GM21447 (cell line): Measurements from ENCODE around the gene CTRB1.

ENCODE experiments used
- ATAC-seq: cut with Tn5 transposase; IDR thresholded peaks from one replicate; pipeline ENCODE4 v1.9.1; 2021; ENCODE audit not compliant: unreplicated experiment

Gene CTRB1

DNA sequence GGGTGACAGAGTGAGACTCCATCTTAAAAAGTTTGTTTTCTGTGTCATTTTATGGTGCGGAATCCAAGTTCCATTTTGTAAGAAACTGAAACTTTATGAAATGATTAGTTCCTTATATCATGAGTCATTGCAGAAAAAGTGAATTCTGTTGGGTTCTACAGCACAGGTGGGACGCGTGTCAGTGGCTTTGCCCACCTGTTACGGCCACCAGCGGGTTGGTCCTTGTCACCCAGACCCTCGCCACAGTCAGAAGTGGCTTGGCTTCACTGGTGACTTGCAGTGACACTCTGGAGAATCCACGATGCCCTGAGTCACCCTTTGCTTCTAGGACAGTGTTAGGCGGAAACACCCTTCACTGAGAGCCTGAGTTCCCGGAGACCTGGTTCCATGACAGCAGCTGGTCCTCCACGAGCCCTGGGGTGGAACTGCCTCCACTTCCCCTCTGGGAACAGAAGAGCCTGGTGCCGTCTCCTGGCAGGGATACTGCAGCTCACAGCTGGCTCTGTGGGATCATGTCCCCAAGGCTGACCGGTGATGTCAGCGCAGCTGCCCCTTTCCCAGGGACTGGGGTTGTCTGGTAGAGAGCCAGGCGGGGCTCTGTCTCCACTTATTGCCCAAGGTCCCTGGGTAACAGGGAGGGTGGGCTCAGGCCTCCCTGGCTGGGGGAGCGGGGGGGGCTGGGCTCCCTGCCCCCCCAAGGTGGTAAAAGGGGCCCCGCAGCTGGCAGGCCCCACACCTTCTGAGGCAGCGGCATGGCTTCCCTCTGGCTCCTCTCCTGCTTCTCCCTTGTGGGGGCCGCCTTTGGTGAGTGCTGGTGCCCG is at the start of gene CTRB1:
Gene CTRB1 (plus strand): TSS at position 733 of the 821 bp plus-strand sequence. CDS start 20 bp downstream, at position 753.
- peak; percentile 68 for ATAC-seq

GRCh38 chr16:75169899-75170405 is 48.8 kb upstream of the CTRB1 start:
- no peak for ATAC-seq

DNA sequence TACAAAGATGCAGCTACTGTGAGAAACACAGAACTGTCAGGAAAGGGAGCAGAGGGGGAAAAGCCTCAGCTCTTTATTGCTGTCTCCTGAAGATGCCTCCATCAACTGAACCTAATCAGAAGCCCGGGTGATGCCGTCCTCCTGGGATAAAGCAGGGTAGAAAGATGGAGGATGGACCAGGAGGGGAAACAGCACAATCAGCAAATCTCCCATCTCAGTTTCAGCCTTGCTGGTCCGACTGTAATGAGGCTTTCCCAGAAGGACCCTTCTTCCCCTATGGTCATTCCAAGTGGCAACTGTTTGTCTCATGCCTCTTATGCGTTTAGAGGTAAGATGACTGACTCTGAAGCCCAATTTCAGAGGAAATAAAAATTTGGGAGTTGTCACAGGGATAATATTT is 46.2 kb upstream of the CTRB1 start:
- ATAC-seq, result no peak

- no peak for ATAC-seq
Observed at GRCh38 chr16:75175074-75175473, 43.7 kb upstream of the CTRB1 start.

GRCh38 chr16:75176926-75177325 is 41.9 kb upstream of the CTRB1 start:
- no peak for ATAC-seq

DNA sequence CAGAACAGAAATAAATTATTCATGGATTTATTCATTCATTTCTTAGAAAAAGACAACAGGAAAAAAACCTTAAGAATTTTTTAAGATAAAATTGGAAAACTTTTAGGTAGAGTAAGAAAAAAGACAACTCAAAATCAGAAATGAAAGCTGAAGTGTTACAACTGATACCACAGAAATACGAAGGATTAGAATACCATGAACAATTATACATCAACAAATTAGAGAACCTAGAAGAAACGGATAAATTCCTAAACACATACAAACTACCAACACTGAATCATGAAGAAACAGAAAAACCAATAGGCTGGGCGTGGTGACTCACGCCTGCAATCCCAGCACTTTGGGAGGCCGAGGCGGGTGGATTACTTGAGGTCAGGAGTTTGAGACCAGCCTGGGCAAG is 39.6 kb upstream of the CTRB1 start:
- no peak for ATAC-seq

- no peak for ATAC-seq
Observed at GRCh38 chr16:75181630-75182029, 37.2 kb upstream of the CTRB1 start.

- ATAC-seq, result no peak
Observed at GRCh38 chr16:75188832-75189477, 29.8 kb upstream of the CTRB1 start.

GRCh38 chr16:75189638-75190245 is 29.0 kb upstream of the CTRB1 start:
- ATAC-seq, result no peak

- no peak for ATAC-seq
Observed at GRCh38 chr16:75192606-75193264, 26.1 kb upstream of the CTRB1 start.

GRCh38 chr16:75193265-75193650 is 25.5 kb upstream of the CTRB1 start:
- no peak for ATAC-seq

GRCh38 chr16:75193730-75194444 is 24.9 kb upstream of the CTRB1 start:
- ATAC-seq, result no peak

DNA sequence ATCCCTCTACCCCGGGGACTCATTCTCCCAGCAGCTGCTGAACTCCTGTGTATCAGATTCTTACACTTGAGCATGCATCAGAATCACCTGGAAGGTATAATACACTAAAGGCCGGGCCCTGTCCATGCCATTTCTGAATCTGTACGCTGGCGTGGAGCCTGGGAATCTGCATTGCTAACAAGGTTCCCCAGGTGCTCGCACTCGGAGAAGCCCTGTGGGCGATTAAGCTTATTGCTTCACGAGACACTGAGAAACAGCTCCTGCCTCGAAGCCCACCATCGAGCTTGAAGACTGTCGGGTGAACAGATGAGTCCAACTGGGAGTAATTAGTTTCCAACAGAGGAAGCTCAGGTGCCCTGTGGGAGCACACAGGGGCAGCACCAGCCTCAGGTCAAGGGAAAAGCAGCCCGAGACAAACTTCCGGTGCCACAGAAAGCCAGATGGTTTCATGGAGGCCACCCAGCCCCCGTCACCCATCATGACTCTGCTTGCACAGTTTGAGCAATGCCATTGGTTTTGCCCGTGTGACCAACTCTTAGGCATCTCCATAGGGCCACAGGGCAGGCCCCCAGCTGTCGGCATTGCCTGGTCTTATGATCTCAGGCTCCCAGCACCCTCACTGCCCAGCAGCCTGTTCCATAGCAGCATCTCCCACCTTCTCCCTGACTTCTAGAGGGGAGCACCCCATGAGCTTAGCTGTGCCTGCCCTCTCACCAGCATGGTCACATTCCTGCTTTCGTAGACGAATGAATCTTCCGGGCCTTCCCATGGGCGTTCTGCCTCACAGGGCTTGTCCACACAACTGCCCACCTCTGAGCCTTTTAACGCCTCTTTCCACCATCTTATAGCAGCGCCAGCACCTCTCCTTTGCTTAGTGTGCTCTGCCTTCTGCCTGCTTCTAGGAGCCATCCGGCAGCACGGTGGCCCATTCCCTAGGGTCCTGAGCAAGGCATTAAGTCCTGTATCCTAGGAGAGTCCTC is 22.7 kb upstream of the CTRB1 start:
- ATAC-seq, result no peak

GRCh38 chr16:75196836-75197235 is 22.0 kb upstream of the CTRB1 start:
- ATAC-seq, result no peak

DNA sequence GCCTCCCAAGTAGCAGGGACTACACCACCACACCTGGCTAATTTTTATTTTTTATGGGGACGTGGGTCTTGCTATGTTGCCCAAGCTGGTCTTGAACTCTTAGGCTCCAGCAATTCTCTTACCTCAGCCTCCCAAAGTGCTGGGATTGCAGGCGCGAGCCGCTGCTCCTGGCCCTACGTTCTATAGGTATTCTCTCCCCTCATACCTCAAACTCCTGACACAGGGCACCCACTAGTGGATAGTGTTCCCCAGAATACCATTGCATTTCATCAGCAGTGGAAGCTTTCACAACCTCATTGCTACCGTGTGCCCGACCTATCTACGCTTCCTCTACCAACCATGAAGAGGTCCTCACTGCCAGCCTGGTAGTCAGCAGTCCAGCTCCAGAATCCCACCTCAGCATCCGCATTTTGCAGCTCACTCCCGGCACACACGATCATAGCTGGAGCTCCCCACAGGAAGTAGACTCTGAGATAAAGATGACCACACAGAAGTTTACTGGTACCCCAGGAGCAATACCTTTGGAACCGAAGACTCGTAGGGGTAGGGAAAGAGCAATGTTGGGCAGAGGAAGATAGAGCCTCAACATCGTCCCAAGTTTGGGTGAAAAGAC is 21.2 kb upstream of the CTRB1 start:
- no peak for ATAC-seq

DNA sequence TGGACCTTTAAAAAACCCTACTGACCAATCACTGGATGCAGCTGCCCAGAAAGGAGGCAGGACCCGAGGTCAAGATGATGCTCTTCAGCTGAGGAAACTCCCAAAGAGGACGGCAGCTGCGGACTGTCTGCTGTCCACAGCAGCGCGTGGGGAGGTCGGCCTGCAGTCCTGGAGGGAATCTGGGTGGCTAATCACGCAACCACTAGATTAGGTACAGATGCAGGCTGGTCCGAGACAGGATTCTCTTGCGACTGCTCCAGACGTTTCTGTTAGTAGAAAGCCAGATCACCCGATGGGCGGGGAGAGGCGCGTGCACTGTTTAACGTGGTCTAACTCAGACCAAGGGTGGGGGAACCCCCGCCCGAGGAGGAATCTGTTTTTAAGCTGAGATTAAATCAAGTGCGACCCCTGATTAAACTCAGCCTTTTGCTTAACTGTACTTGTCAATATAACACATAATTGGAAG is 20.6 kb upstream of the CTRB1 start:
- ATAC-seq, result no peak

DNA sequence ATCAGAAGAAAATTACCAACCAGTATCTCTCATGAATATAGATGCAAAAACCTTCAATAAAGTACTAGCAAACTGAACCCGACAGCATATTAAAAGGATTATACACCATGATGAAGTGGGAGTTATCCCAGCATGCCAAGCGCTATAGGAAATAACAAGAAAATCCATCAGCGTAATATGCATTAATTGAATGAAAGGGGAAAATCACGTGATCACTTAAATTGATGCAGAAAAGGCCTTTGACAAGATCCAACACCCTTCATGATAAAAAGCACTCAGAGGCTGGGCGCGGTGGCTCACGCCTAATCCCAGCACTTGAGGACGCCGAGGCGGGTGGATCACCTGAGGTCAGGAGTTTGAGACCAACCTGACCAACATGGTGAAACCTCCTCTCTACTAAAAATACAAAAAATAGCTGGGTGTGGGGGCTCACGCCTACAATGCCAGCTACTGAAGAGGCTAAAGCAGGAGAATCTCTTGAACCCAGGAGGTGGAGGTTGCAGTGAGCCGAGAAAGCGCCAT is 16.7 kb upstream of the CTRB1 start:
- no peak for ATAC-seq

- ATAC-seq, result no peak
Observed at GRCh38 chr16:75203096-75203495, 15.7 kb upstream of the CTRB1 start.
